Uterus (tissue), 4 donors: ENCODE results near the gene SUPT6H. TPM values are rescaled to one million over a fixed set of nuclear protein-coding genes. Genes with fewer than 3 reads are reported as not detected.
A peak's percentile ranks its signal among the peaks of the same experiment; 100 is the strongest.

ENCODE experiments used
- DNase-seq, 2 donors: peaks; one replicate each; pipeline ENCODE4 v3.0.0-alpha.2; 2019 to 2020
- H3K27ac ChIP-seq, 2 donors: fragments of 200-600 bp; sonication (generic); 1 replicate in 1 of 2; 2 replicates in 1 of 2; pipeline ENCODE4 v1.5.1; 2016 to 2018
- H3K27me3 ChIP-seq, 2 donors: fragments of 200-600 bp; sonication (generic); one replicate each; pipeline ENCODE4 v1.5.1; 2018 to 2019; ENCODE audit warnings: control low read depth in 1 of 2
- H3K36me3 ChIP-seq, 2 donors: fragments of 200-600 bp; sonication (generic); one replicate each; pipeline ENCODE4 v1.5.1; 2019; ENCODE audit warnings: control low read depth in 1 of 2
- H3K4me1 ChIP-seq, 2 donors: fragments of 200-600 bp; sonication (generic); one replicate each; pipeline ENCODE4 v1.5.1; 2018 to 2019; ENCODE audit warnings: control low read depth in 1 of 2
- H3K4me3 ChIP-seq, 2 donors: fragments of 200-600 bp; sonication (generic); 1 replicate in 1 of 2; 2 replicates in 1 of 2; pipeline ENCODE4 v1.5.1; 2018 to 2019; ENCODE audit warnings: mild to moderate bottlenecking in 1 of 2
- H3K9me3 ChIP-seq, 2 donors: fragments of 200-600 bp; sonication (generic); one replicate each; pipeline ENCODE4 v1.5.1; 2019; ENCODE audit warnings: control low read depth in 1 of 2
- CTCF ChIP-seq, 4 experiments: fragments of 200-600 bp in 2 of 4; fragments of 450-650 bp in 2 of 4; sonication (generic) in 2 of 4; IDR thresholded peaks; one replicate each; pipeline ENCODE4 v1.5.1; 2016 to 2019; ENCODE audit warnings: antibody characterized with exemption in 4 of 4, mild to moderate bottlenecking in 2 of 4, moderate library complexity in 1 of 4
- POLR2A ChIP-seq, 2 donors: fragments of 450-650 bp; IDR thresholded peaks; one replicate each; pipeline ENCODE4 v1.6.1; 2016; ENCODE audit warnings: antibody characterized with exemption in 2 of 2, mild to moderate bottlenecking in 1 of 2, moderate library complexity in 1 of 2
- intact Hi-C: fragments of 100-400 bp; cut with DNase I; formaldehyde crosslinking; loops from one replicate; pipeline ENCODE4 v1.15.1; 2023; ENCODE audit warnings: low total_unique reads
- total RNA-seq, 4 donors: library from RNA; depleted of rRNA in 3 of 4; stranded (reverse); fragments of >200 nt in 3 of 4; gene quantifications; one replicate each; pipeline versions ENCODE4 v1.1.0 to v1.2.4, GENCODE V29; 2014 to 2023
- donor health status: DM: yes; HTN: yes; CAD: no.

The SUPT6H gene
- total RNA-seq, 4 donors from 2014 or later = 15.3 to 84.5 (median 47.5) TPM

- H3K4me3 ChIP-seq = no peak overlapping the region
- intact Hi-C loops = no loop called here
- TF ChIP-seq POLR2A (IDR thresholded peaks at IDR 0.05) (no peak), CTCF (IDR thresholded peaks at IDR 0.05) (no peak)
These were observed 45.3 kb downstream of the SUPT6H start for GRCh38 chr17:28707339-28707720.

GRCh38 chr17:28710861-28711722 lies 49.1 kb downstream of the SUPT6H start:
- TF ChIP-seq POLR2A (IDR thresholded peaks at IDR 0.05) (peak; percentile 79 to 89), CTCF (IDR thresholded peaks at IDR 0.05) (peak in 1 of 4 experiments; percentile 12)
- intact Hi-C loops = no loop called here
- H3K4me1 ChIP-seq = no peaks in the 10 kb centered on the region
- H3K9me3 ChIP-seq = no peaks in the 10 kb centered on the region
- H3K27ac ChIP-seq = peak overlapping the region; percentile 84 to 93
- H3K36me3 ChIP-seq = no peaks in the 10 kb centered on the region
- peak; percentile 88 to 93 for DNase-seq
- no peaks in the 10 kb centered on the region for H3K27me3 ChIP-seq
- peak overlapping the region; percentile 47 to 65 for H3K4me3 ChIP-seq

More at GRCh38 chr17:28707339-28707720, 45.3 kb downstream of the SUPT6H start:
- Histone ChIP-seq H3K27ac (no peak overlapping the region), H3K27me3 (no peaks in the 10 kb centered on the region), H3K4me1 (no peaks in the 10 kb centered on the region), H3K36me3 (no peaks in the 10 kb centered on the region), H3K9me3 (no peaks in the 10 kb centered on the region)
- DNase-seq = no peak

- H3K27ac ChIP-seq = peak within 1 kb of the TSS; percentile 84 to 93
- peak within 1 kb of the TSS; percentile 47 to 65 for H3K4me3 ChIP-seq
- H3K36me3 ChIP-seq = no peaks in the 10 kb centered on the region
- H3K9me3 ChIP-seq = no peaks in the 10 kb centered on the region
- TF ChIP-seq POLR2A (IDR thresholded peaks at IDR 0.05) = no peak
- no peak for TF ChIP-seq CTCF (IDR thresholded peaks at IDR 0.05)
- no peaks in the 10 kb centered on the region for H3K27me3 ChIP-seq
- no peaks in the 10 kb centered on the region for H3K4me1 ChIP-seq
- intact Hi-C loops = no loop called here
- no peak for DNase-seq
These were observed 49.7 kb downstream of the SUPT6H start, which contains the start of gene PROCA1 for GRCh38 chr17:28711723-28712031. Gene PROCA1, minus strand, starts transcription at chr17:28711888. Its CDS starts 228 bp downstream, at chr17:28711660.

GRCh38 chr17:28712032-28712704 lies 50.2 kb downstream of the SUPT6H start:
- Histone ChIP-seq H3K9me3 (no peaks in the 10 kb centered on the region), H3K27me3 (no peaks in the 10 kb centered on the region), H3K4me1 (no peaks in the 10 kb centered on the region), H3K36me3 (no peaks in the 10 kb centered on the region), H3K27ac (peak overlapping the region; percentile 84 to 93), H3K4me3 (peak overlapping the region; percentile 47 to 65)
- intact Hi-C loops = no loop called here
- no peak for TF ChIP-seq CTCF (IDR thresholded peaks at IDR 0.05)
- DNase-seq = peak; percentile 34 to 52
